A549 (cell line): Measurements from ENCODE around the gene TSSC4. TPM values are rescaled to one million over a fixed set of nuclear protein-coding genes. Genes with fewer than 3 reads are reported as not detected.

Experiments
- ATAC-seq, 2 experiments: fragments of 200-7000 bp in 1 of 2; fragments of >200 bp in 1 of 2; cut with Nextera tagmentation in 1 of 2; cut with Tn5 transposase in 1 of 2; 3 replicates each; pipeline versions ENCODE4 v1.8.0 to v1.9.1; 2018 to 2020; ENCODE audit warnings: mild to moderate bottlenecking in 1 of 2, moderate library complexity in 1 of 2
- CTCF ChIA-PET: fragments of 300-600 bp; sonication (Branson Sonifier 250); formaldehyde crosslinking; extraction: SDS; loops from one replicate; lab custom pipeline; 2021; ENCODE audit warnings: antibody characterized with exemption, inconsistent platforms; lab: Yijun Ruan, JAX
- POLR2A ChIA-PET: fragments of 350-600 bp; formaldehyde crosslinking; extraction: SDS; loops from one replicate; lab custom pipeline; 2021; ENCODE audit warnings: antibody characterized with exemption, inconsistent platforms; lab: Yijun Ruan, JAX
- DNase-seq, 2 experiments: peaks; one replicate each; pipeline versions ENCODE4 v3.0.0 to v3.0.0-alpha.2; 2011 to 2016; ENCODE audit warnings: low read depth in 1 of 2, low spot score in 1 of 2
- FAIRE-seq: peaks from 2 replicates; lab custom pipeline; 2011; peaks lifted over from hg19 to GRCh38; lab: Jason Lieb, UNC
- H3K27ac ChIP-seq, 2 experiments: fragments of >200 bp; sonication (Bioruptor Twin); formaldehyde crosslinking; 3 replicates each; pipeline ENCODE4 v1.5.1; 2016 to 2017
- H3K4me1 ChIP-seq: fragments of >200 bp; sonication (Bioruptor Twin); formaldehyde crosslinking; 3 replicates; pipeline ENCODE4 v1.6.1; 2016
- H3K4me2 ChIP-seq: fragments of >200 bp; sonication (Bioruptor Twin); formaldehyde crosslinking; 3 replicates; pipeline ENCODE4 v1.6.1; 2016
- H3K4me3 ChIP-seq: fragments of >200 bp; sonication (Bioruptor Twin); formaldehyde crosslinking; 3 replicates; pipeline ENCODE4 v1.5.1; 2016
- H3K9me3 ChIP-seq: fragments of >200 bp; sonication (Bioruptor Twin); formaldehyde crosslinking; 3 replicates; pipeline ENCODE4 v1.6.1; 2016
- BCL3 ChIP-seq: fragments of >200 bp; sonication (Bioruptor Twin); formaldehyde crosslinking; IDR thresholded peaks from 3 replicates; pipeline ENCODE4 v1.6.1; 2016
- CBX8 ChIP-seq: fragments of 200-600 bp; sonication (generic); IDR thresholded peaks from 2 replicates; pipeline ENCODE4 v1.6.1; 2016
- CHD2 ChIP-seq: fragments of 150-350 bp; IDR thresholded peaks from 2 replicates; pipeline ENCODE4 v1.6.1; 2014; ENCODE audit warnings: low read length; ENCODE audit not compliant: partially characterized antibody
- CTCF ChIP-seq: fragments of >200 bp; sonication (Bioruptor Twin); formaldehyde crosslinking; IDR thresholded peaks from 3 replicates; pipeline ENCODE4 v1.5.1; 2016
- EHMT2 ChIP-seq: fragments of 200-600 bp; sonication (generic); IDR thresholded peaks from 2 replicates; pipeline ENCODE4 v1.6.1; 2016; ENCODE audit warnings: antibody characterized with exemption, low read depth, mild to moderate bottlenecking, moderate library complexity
- ELK1 ChIP-seq: fragments of 150-350 bp; IDR thresholded peaks from 2 replicates; pipeline ENCODE4 v1.6.1; 2014; ENCODE audit warnings: low read depth, mild to moderate bottlenecking, low read length
- GATA3 ChIP-seq: IDR thresholded peaks from 2 replicates; pipeline ENCODE4 v1.6.1; 2012; ENCODE audit warnings: borderline replicate concordance
- HES2 ChIP-seq: fragments of >200 bp; sonication (Bioruptor Twin); formaldehyde crosslinking; IDR thresholded peaks from 2 replicates; pipeline ENCODE4 v1.6.1; 2016
- HEYL ChIP-seq: fragments of 250-450 bp; sonication (Bioruptor Pico); IDR thresholded peaks from 2 replicates; pipeline ENCODE4 v1.8.0; 2021; ENCODE audit warnings: mild to moderate bottlenecking, moderate library complexity
- HOXB13 ChIP-seq: fragments of 250-450 bp; sonication (Bioruptor Pico); IDR thresholded peaks from 2 replicates; pipeline ENCODE4 v1.5.0; 2020; ENCODE audit warnings: low read depth, mild to moderate bottlenecking, moderate library complexity
- JUNB ChIP-seq: fragments of >200 bp; sonication (Bioruptor Twin); formaldehyde crosslinking; IDR thresholded peaks from 2 replicates; pipeline ENCODE4 v1.6.1; 2016
- MAFK ChIP-seq: fragments of 450-650 bp; IDR thresholded peaks from 2 replicates; pipeline ENCODE4 v1.6.1; 2014; ENCODE audit not compliant: partially characterized antibody
- MAX ChIP-seq: IDR thresholded peaks from 2 replicates; pipeline ENCODE4 v1.6.1; 2012
- MAZ ChIP-seq: fragments of 150-350 bp; IDR thresholded peaks from 2 replicates; pipeline ENCODE4 v1.6.1; 2014; ENCODE audit warnings: antibody characterized with exemption, low read depth, low read length, borderline replicate concordance
- NFE2L2 ChIP-seq: fragments of 150-350 bp; conservative IDR thresholded peaks from 2 replicates; pipeline ENCODE4 v1.6.1; 2014; ENCODE audit warnings: low read length
- NPAS2 ChIP-seq: fragments of 250-450 bp; sonication (Bioruptor Pico); IDR thresholded peaks from 2 replicates; pipeline ENCODE4 v1.8.0; 2022; ENCODE audit warnings: mild to moderate bottlenecking, moderate library complexity, borderline replicate concordance
- PHF8 ChIP-seq: fragments of 200-600 bp; sonication (generic); IDR thresholded peaks from 2 replicates; pipeline ENCODE4 v1.6.1; 2016; ENCODE audit warnings: low read depth, mild to moderate bottlenecking, antibody characterized with exemption, moderate library complexity, borderline replicate concordance
- POLR2A ChIP-seq: IDR thresholded peaks from 2 replicates; pipeline ENCODE4 v1.6.1; 2012; ENCODE audit warnings: mild to moderate bottlenecking, low read length
- POLR2AphosphoS2 ChIP-seq: conservative IDR thresholded peaks from 2 replicates; pipeline ENCODE4 v1.6.1; 2012; ENCODE audit warnings: low read length, improper control_type of control experiment, inconsistent platforms
- RAD21 ChIP-seq, 2 experiments: fragments of >200 bp in 1 of 2; sonication (Bioruptor Twin) in 1 of 2; formaldehyde crosslinking in 1 of 2; IDR thresholded peaks in 1 of 2; conservative IDR thresholded peaks in 1 of 2; 2 replicates in 1 of 2; 3 replicates in 1 of 2; pipeline ENCODE4 v1.6.1; 2012 to 2018; ENCODE audit warnings: inconsistent platforms in 1 of 2
- RNF2 ChIP-seq: fragments of 200-600 bp; sonication (generic); IDR thresholded peaks from 2 replicates; pipeline ENCODE4 v1.6.1; 2016; ENCODE audit warnings: low read depth, mild to moderate bottlenecking, antibody characterized with exemption, moderate library complexity, borderline replicate concordance
- SREBF2 ChIP-seq: fragments of 450-650 bp; IDR thresholded peaks from 2 replicates; pipeline ENCODE4 v1.6.1; 2014; ENCODE audit warnings: mild to moderate bottlenecking, moderate library complexity
- TFCP2L1 ChIP-seq: fragments of 250-450 bp; sonication (Bioruptor Pico); IDR thresholded peaks from 2 replicates; pipeline ENCODE4 v1.5.0; 2021; ENCODE audit warnings: mild to moderate bottlenecking
- TP53 ChIP-seq: fragments of 250-450 bp; sonication (Bioruptor Pico); IDR thresholded peaks from 2 replicates; pipeline ENCODE4 v1.5.0; 2021; ENCODE audit warnings: mild to moderate bottlenecking, moderate library complexity
- USF2 ChIP-seq: fragments of 450-650 bp; IDR thresholded peaks from 2 replicates; pipeline ENCODE4 v1.6.1; 2014; ENCODE audit warnings: antibody characterized with exemption
- ZFP36 ChIP-seq: fragments of 450-650 bp; IDR thresholded peaks from 2 replicates; pipeline ENCODE4 v1.6.1; 2014; ENCODE audit warnings: borderline replicate concordance; ENCODE audit not compliant: partially characterized antibody
- ZNF302 ChIP-seq: fragments of 250-450 bp; sonication (Bioruptor Pico); IDR thresholded peaks from 2 replicates; pipeline ENCODE4 v1.9.0; 2021; ENCODE audit warnings: inconsistent platforms, mild to moderate bottlenecking, moderate library complexity
- WGBS: methylation state at CpG from one replicate; pipeline ENCODE4 v1.1.6; 2017; ENCODE audit errors: missing lambda C conversion rate; 5-methylcytosine and 5-hydroxymethylcytosine counted together
- polyA plus RNA-seq, 4 experiments: library from polyadenylated mRNA; depleted of rRNA in 3 of 4; stranded (reverse); fragments of >200 nt; fragmentation: RNase III in 1 of 4; extraction: RNeasy Plus Mini Kit Qiagen cat#74134 plus additional on column Dnase treatment in 1 of 4; gene quantifications; 2 replicates in 3 of 4; 3 replicates in 1 of 4; pipeline ENCODE4 v1.2.3, GENCODE V29; 2011 to 2017

Gene TSSC4
- polyA plus RNA-seq, 2 of the 4 experiments (the other 2 are of a cell fraction), result 21.8 to 45.5 TPM

- FAIRE-seq, result no peak
- no peak for ATAC-seq
- no peaks in the 10 kb centered on the region for H3K4me1 ChIP-seq
- H3K9me3 ChIP-seq, result no peaks in the 10 kb centered on the region; the same call in 2 of the 3 replicates
- H3K4me2 ChIP-seq, result no peak overlapping the region
- H3K27ac ChIP-seq, result no peak overlapping the region
- ChIA-PET POLR2A (no interaction called here), CTCF (interaction anchor here (4.6 kb wide), 1 partner anchor 97 kb away, joined by 42 read pairs; no protein-coding TSS in a partner anchor)
- TF ChIP-seq RAD21 (conservative IDR thresholded peaks at IDR 0.05 in 1 of 2, IDR thresholded peaks at IDR 0.05 in 1 of 2) (no peak), USF2 (no peak), NFE2L2 (no peak), HES2 (no peak), RNF2 (no peak), EHMT2 (no peak), NPAS2 (CRISPR knock-in tag) (no peak), HEYL (CRISPR knock-in tag) (no peak), CTCF (no peak), ELK1 (no peak), ZNF302 (CRISPR knock-in tag) (no peak), TFCP2L1 (CRISPR knock-in tag) (no peak), CHD2 (no peak), POLR2AphosphoS2 (no peak), PHF8 (no peak)
- no peak for DNase-seq
- 38% methylated on average over 11 of the region's 11 CpGs for WGBS
- H3K4me3 ChIP-seq, result no peak overlapping the region
Observed at GRCh38 chr11:2434506-2435255, 34.1 kb downstream of the TSSC4 start.

GRCh38 chr11:2435288-2436012 is 34.9 kb downstream of the TSSC4 start:
- Histone ChIP-seq H3K4me2 (no peak overlapping the region), H3K4me1 (no peaks in the 10 kb centered on the region), H3K9me3 (no peaks in the 10 kb centered on the region; the same call in 2 of the 3 replicates), H3K27ac (no peak overlapping the region), H3K4me3 (no peak overlapping the region)
- DNase-seq (no peak), ATAC-seq (no peak), FAIRE-seq (no peak)
- TF ChIP-seq HOXB13 (no peak), GATA3 (no peak), MAZ (no peak), POLR2A (no peak), MAFK (no peak), CBX8 (no peak), MAX (no peak), SREBF2 (no peak), EHMT2 (no peak), TFCP2L1 (CRISPR knock-in tag) (no peak), BCL3 (no peak), JUNB (no peak), ZFP36 (no peak), TP53 (CRISPR knock-in tag) (no peak)
- POLR2A ChIA-PET, result no interaction called here
- CTCF ChIA-PET, result interaction anchor here (0.6 to 6.6 kb wide), 4 partner anchors 15 to 456 kb away, joined by 3 to 49 read pairs (median 9); no protein-coding TSS in a partner anchor
- 18% methylated on average over 12 of the region's 12 CpGs for WGBS
